Measurements from ENCODE around the gene MAP2. TPM values are rescaled to one million over a fixed set of nuclear protein-coding genes. Genes with fewer than 3 reads are reported as not detected.

MAP2 gene
- total RNA-seq, 1 donor: 0.73 TPM

DNA sequence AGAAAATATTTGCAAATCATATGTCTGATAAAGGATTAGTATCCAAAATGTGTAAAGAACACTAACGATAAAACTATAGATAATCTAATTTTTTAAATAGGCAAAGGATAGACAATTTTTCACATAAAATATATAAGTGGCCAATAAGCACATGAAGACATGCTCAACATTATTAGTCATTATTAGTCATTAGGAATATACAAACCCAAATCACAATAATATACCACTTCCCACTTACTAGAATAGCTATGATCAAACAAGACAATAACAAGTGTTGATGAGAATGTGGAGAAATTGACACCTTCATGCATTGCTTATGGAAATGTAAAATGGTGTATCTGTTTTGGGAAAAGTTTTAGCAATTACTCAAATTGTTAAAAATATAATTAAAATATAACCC, 12.6 kb upstream of the MAP2 start:
- no peaks in the 10 kb centered on the region for H3K4me1 ChIP-seq (ENCODE audit: insufficient read depth, low read length)
- no peak overlapping the region for H3K4me3 ChIP-seq (ENCODE audit: low read length)
- H3K27me3 ChIP-seq (ENCODE audit: insufficient read depth, low read length): no peaks in the 10 kb centered on the region
- peaks cover 11% of the 10 kb centered on the region for H3K9me3 ChIP-seq (ENCODE audit: low read depth, low read length)

GRCh38 chr2:209411718-209412117, 12.1 kb upstream of the MAP2 start:
- no peaks in the 10 kb centered on the region for H3K27me3 ChIP-seq (ENCODE audit: insufficient read depth, low read length)
- peaks cover 11% of the 10 kb centered on the region for H3K9me3 ChIP-seq (ENCODE audit: low read depth, low read length)
- H3K4me3 ChIP-seq (ENCODE audit: low read length): no peak overlapping the region
- no peaks in the 10 kb centered on the region for H3K4me1 ChIP-seq (ENCODE audit: insufficient read depth, low read length)

DNA sequence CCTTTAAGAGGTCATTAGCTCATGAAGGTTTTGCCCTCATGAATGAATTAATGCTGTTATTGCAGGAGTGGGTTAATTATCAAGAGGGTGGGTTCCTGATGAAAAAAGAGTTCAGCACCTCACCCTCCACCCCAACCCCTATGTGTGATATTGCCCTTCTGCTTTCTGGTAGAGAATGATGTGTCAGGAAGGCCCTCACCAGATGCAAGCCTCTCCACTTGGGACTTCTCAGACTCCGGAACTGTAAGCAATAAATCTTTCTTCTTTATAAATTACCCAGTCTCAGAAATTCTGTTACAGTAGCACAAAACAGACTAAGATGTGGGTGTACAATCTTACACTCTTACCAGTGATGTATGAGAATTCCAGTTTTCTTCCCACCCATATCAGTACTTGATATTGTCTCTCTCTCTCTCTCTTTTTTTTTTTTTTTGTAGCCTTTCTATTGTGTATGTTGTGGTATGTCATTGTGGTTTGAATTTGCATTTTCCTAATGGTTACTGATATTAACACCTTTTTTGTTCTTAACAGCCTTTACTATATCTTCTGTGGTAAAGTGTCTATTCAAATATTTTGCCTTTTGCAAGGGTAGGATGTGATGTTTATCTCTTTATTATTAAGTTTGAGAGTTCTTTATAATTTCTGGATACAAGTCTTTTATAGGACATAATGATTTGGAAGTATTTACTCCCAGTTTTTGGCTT, 10.4 kb upstream of the MAP2 start:
- H3K4me3 ChIP-seq (ENCODE audit: low read length): no peak overlapping the region
- no peaks in the 10 kb centered on the region for H3K27me3 ChIP-seq (ENCODE audit: insufficient read depth, low read length)
- no peaks in the 10 kb centered on the region for H3K4me1 ChIP-seq (ENCODE audit: insufficient read depth, low read length)
- H3K9me3 ChIP-seq (ENCODE audit: low read depth, low read length): peaks cover 11% of the 10 kb centered on the region

DNA sequence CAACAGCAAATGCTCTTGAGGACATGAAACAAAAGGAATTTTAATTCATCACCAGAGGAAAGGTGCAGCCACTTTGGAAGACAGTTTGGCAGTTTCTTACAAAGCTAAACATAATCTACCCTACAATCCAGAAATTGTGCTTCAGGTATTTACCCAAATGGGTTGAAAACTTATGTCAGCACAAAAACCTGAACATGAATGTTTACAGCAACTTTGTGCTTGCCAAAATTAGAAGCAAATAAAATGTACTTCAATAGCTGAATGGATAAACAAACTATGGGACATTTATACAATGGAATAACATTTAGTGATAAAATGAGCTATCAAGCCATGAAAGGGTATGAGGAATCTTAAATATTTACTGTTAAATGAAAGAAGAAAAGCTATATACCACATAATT, 6.9 kb upstream of the MAP2 start:
- Histone ChIP-seq H3K27me3 (ENCODE audit: insufficient read depth, low read length) (no peaks in the 10 kb centered on the region), H3K9me3 (ENCODE audit: low read depth, low read length) (peaks cover 11% of the 10 kb centered on the region), H3K4me3 (ENCODE audit: low read length) (no peak overlapping the region), H3K4me1 (ENCODE audit: insufficient read depth, low read length) (no peaks in the 10 kb centered on the region)

DNA sequence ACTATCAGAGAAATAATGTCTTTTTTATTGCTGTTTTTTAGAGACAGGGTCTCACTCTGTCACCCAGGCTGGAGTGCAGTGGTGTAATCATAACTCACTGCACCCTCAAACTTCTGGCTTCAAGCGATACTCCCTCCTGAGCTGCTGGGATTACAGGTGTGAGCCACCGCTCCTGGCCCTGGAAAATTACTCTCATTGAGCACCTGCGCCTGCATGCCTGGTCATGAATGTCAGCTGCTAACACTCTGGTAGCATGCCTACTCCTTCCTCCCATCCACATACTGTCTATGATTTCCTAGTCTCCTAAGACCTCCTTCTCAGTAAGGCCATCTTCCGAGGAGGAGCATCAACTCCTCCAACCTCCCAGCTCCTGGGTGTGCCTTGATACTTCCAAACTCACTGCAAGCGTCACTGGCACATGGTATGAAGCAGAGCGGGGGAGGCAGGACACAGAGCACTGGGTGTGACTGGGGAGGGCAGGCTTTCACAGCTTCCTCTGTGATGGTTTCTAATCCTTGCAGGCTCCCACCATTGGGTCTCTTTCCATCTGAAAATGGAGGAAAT, 1.6 kb upstream of the MAP2 start:
- Histone ChIP-seq H3K4me3 (ENCODE audit: low read length) (no peak overlapping the region), H3K4me1 (ENCODE audit: insufficient read depth, low read length) (peaks cover 12% of the 10 kb centered on the region), H3K27me3 (ENCODE audit: insufficient read depth, low read length) (peaks cover 23% of the 10 kb centered on the region), H3K9me3 (ENCODE audit: low read depth, low read length) (no peaks in the 10 kb centered on the region)

- no peaks in the 10 kb centered on the region for H3K9me3 ChIP-seq (ENCODE audit: low read depth, low read length)
- peaks cover 23% of the 10 kb centered on the region for H3K27me3 ChIP-seq (ENCODE audit: insufficient read depth, low read length)
- peak overlapping the region; percentile 24 for H3K4me3 ChIP-seq (ENCODE audit: low read length)
- H3K4me1 ChIP-seq (ENCODE audit: insufficient read depth, low read length): peaks cover 12% of the 10 kb centered on the region
Measured at GRCh38 chr2:209424199-209424701, 403 bp downstream of the MAP2 start.

GRCh38 chr2:209424781-209425470, 1.1 kb downstream of the MAP2 start:
- H3K27me3 ChIP-seq (ENCODE audit: insufficient read depth, low read length): peaks cover 23% of the 10 kb centered on the region
- H3K4me3 ChIP-seq (ENCODE audit: low read length): no peak overlapping the region
- no peaks in the 10 kb centered on the region for H3K9me3 ChIP-seq (ENCODE audit: low read depth, low read length)
- H3K4me1 ChIP-seq (ENCODE audit: insufficient read depth, low read length): peaks cover 12% of the 10 kb centered on the region

GRCh38 chr2:209425471-209426071, 1.7 kb downstream of the MAP2 start:
- Histone ChIP-seq H3K27me3 (ENCODE audit: insufficient read depth, low read length) (peaks cover 23% of the 10 kb centered on the region), H3K4me1 (ENCODE audit: insufficient read depth, low read length) (peaks cover 12% of the 10 kb centered on the region), H3K9me3 (ENCODE audit: low read depth, low read length) (no peaks in the 10 kb centered on the region), H3K4me3 (ENCODE audit: low read length) (no peak overlapping the region)

DNA sequence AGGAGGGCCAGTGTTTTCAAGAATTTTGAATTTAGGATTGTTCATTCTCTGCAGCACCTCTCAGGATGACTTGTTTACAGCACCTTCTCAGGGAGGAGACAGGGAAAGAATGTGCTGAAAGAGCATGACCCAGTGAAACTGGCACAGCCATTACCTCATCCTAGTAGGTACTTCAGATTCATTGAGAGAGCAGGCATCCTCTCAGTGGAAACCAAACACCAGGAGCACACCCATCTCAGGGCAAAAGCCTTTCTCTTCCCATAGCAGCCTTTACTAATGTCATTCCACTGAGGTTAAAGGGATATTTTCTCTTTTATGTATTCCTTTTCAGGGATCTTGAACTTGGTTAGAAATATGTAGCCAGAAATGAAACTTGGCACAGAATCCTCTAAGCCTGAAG, 2.6 kb downstream of the MAP2 start:
- Histone ChIP-seq H3K4me1 (ENCODE audit: insufficient read depth, low read length) (peaks cover 12% of the 10 kb centered on the region), H3K4me3 (ENCODE audit: low read length) (no peak overlapping the region), H3K9me3 (ENCODE audit: low read depth, low read length) (no peaks in the 10 kb centered on the region), H3K27me3 (ENCODE audit: insufficient read depth, low read length) (peaks cover 23% of the 10 kb centered on the region)

GRCh38 chr2:209431701-209432100, 7.9 kb downstream of the MAP2 start:
- Histone ChIP-seq H3K27me3 (ENCODE audit: insufficient read depth, low read length) (peaks cover under 1% of the 10 kb centered on the region), H3K4me3 (ENCODE audit: low read length) (no peak overlapping the region), H3K9me3 (ENCODE audit: low read depth, low read length) (no peaks in the 10 kb centered on the region), H3K4me1 (ENCODE audit: insufficient read depth, low read length) (no peaks in the 10 kb centered on the region)

DNA sequence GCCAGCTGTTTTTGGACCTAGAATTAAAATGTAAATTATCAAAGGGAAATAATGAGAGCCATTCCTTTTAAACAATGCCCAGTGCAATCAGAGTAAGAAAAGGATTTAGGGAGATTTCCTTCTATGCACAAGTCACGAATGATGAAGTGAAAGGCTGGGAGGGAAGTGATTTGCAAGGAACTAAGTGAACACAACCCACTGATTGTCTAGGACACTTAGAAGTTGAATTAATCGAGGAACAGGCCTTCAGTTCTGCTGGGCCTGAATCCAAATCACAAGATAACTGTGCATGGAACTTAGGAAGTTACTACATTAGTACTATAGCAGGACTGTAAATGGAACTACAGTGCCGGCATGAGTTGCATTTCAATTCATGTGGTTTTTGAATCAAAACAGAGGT, 17.7 kb downstream of the MAP2 start:
- Histone ChIP-seq H3K4me1 (ENCODE audit: insufficient read depth, low read length) (no peaks in the 10 kb centered on the region), H3K4me3 (ENCODE audit: low read length) (no peak overlapping the region), H3K27me3 (ENCODE audit: insufficient read depth, low read length) (no peaks in the 10 kb centered on the region), H3K9me3 (ENCODE audit: low read depth, low read length) (no peaks in the 10 kb centered on the region)

- Histone ChIP-seq H3K9me3 (ENCODE audit: low read depth, low read length) (no peaks in the 10 kb centered on the region), H3K27me3 (ENCODE audit: insufficient read depth, low read length) (no peaks in the 10 kb centered on the region), H3K4me3 (ENCODE audit: low read length) (no peak overlapping the region), H3K4me1 (ENCODE audit: insufficient read depth, low read length) (no peaks in the 10 kb centered on the region)
Measured at GRCh38 chr2:209442939-209443338, 19.1 kb downstream of the MAP2 start.

DNA sequence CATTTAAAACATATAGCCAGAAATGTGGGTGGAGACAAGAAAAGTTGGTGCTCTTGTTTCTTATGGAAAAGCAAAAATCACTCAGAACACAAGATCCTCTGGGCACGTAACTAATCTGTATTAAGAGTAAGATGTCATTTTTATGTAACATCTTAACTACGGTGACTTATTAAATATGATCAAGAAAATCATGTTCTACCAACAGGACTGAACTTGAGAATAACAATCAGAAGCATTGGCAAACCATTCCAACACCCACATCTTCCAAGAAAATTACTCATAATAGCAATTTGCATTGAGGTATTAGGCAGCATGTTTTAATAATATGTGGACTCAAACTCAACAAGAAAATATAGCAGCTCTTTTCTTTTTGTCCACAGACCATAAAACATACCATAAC, 21.6 kb downstream of the MAP2 start:
- Histone ChIP-seq H3K4me3 (ENCODE audit: low read length) (no peak overlapping the region), H3K9me3 (ENCODE audit: low read depth, low read length) (no peaks in the 10 kb centered on the region), H3K27me3 (ENCODE audit: insufficient read depth, low read length) (no peaks in the 10 kb centered on the region), H3K4me1 (ENCODE audit: insufficient read depth, low read length) (no peaks in the 10 kb centered on the region)

- H3K27me3 ChIP-seq (ENCODE audit: insufficient read depth, low read length): no peaks in the 10 kb centered on the region
- H3K9me3 ChIP-seq (ENCODE audit: low read depth, low read length): no peaks in the 10 kb centered on the region
- no peak overlapping the region for H3K4me3 ChIP-seq (ENCODE audit: low read length)
- H3K4me1 ChIP-seq (ENCODE audit: insufficient read depth, low read length): no peaks in the 10 kb centered on the region
Measured at GRCh38 chr2:209451209-209451834, 27.5 kb downstream of the MAP2 start.

DNA sequence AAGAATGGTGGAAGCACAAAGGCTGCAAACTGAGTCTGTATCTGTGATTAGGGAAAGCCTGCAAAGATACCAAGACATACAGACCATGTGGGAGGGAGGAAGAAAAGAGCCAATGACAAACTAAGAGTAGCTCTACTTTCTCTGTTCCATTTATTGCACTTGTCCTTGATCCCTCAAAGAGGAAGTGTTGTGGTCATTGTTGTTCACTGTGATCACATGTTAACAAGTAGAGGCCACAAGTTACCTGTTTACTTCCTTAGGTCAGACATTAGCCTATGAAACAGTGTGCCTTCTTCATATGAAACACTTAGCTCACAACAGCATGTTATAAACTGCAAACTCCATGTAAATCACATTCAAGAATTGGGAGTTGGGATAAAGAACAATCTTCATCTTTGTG, 32.6 kb downstream of the MAP2 start:
- no peaks in the 10 kb centered on the region for H3K9me3 ChIP-seq (ENCODE audit: low read depth, low read length)
- no peaks in the 10 kb centered on the region for H3K27me3 ChIP-seq (ENCODE audit: insufficient read depth, low read length)
- no peak overlapping the region for H3K4me3 ChIP-seq (ENCODE audit: low read length)
- H3K4me1 ChIP-seq (ENCODE audit: insufficient read depth, low read length): no peaks in the 10 kb centered on the region
